Measurements from ENCODE around the gene CCDC12. TPM values are rescaled to one million over a fixed set of nuclear protein-coding genes. Genes with fewer than 3 reads are reported as not detected.

Gene CCDC12
- total and polyA plus RNA-seq, 2 of the 13 experiments (the other 11 are each of a cell fraction or from before 2014, with no cell fraction given): 30.1 to 49.5 TPM

- H3K27ac ChIP-seq (ENCODE audit: extremely low read length, insufficient read depth, low read length): no peak overlapping the region
- H4K20me1 ChIP-seq (ENCODE audit: insufficient read depth, low read length): no peaks in the 10 kb centered on the region
- POLR2A ChIA-PET: no interaction called here
- FAIRE-seq (no peak), DNase-seq (ENCODE audit: low spot score) (no peak), ATAC-seq (no peak)
- intact Hi-C loops (cut with micrococcal nuclease; ENCODE audit: unreplicated experiment) (loop anchor here (10.0 kb wide), 1 partner anchor 52 kb away; no protein-coding TSS in a partner anchor), in situ Hi-C loops (cut with HindIII; ENCODE audit: extremely low pct_ligation_motif_present, low pct_unique_long_range_greater_than_20kb) (no loop called here)
- no TSS peak for BruUV-seq (replicated peaks)
- no peaks in the 10 kb centered on the region for H3K9me3 ChIP-seq (ENCODE audit: low read length)
- WGBS (ENCODE audit: low lambda C conversion rate): 100% methylated on average over 3 of the region's 3 CpGs
- H2AFZ ChIP-seq (ENCODE audit: low read length): no peak overlapping the region
- no peak overlapping the region for H3K4me3 ChIP-seq (replicated peaks in 1 of 3; ENCODE audit: insufficient read depth in 1 of 3, low read depth in 2 of 3, low read length in 3 of 3)
- H3K79me2 ChIP-seq (ENCODE audit: insufficient read depth, low read length): no peaks in the 10 kb centered on the region
- H3K27me3 ChIP-seq (ENCODE audit: control insufficient read depth in 1 of 2, insufficient read depth in 2 of 2, low read length in 2 of 2): no peaks in the 10 kb centered on the region
- CTCF ChIA-PET (ENCODE audit: low intra/inter-chr PET ratio, low total read pairs): no interaction called here
- no peak overlapping the region for H3K9ac ChIP-seq (ENCODE audit: insufficient read depth, low read depth, low read length)
- no peak overlapping the region for H3K4me2 ChIP-seq (ENCODE audit: low read depth, low read length)
- H3K4me1 ChIP-seq (ENCODE audit: insufficient read depth, low read length): peaks cover 22% of the 10 kb centered on the region
- H3K36me3 ChIP-seq (replicated peaks in 1 of 2; ENCODE audit: control insufficient read depth in 1 of 2, insufficient read depth in 2 of 2, low read length in 2 of 2): peaks cover 12 to 26% of the 10 kb centered on the region in 2 experiments
- TF ChIP-seq ZNF30 (CRISPR knock-in tag; IDR thresholded peaks at IDR 0.05) (no peak), DDIT3 (CRISPR knock-in tag; IDR thresholded peaks at IDR 0.05) (no peak), ARID5B (CRISPR knock-in tag; IDR thresholded peaks at IDR 0.05) (no peak), ZSCAN5A (CRISPR knock-in tag; IDR thresholded peaks at IDR 0.05; ENCODE audit: borderline replicate concordance) (no peak), ZNF691 (CRISPR knock-in tag; IDR thresholded peaks at IDR 0.05; ENCODE audit: borderline replicate concordance, low read depth) (no peak), FOXK1 (CRISPR knock-in tag; IDR thresholded peaks at IDR 0.05; ENCODE audit: borderline replicate concordance, low read depth) (no peak), KMT2B (CRISPR knock-in tag; IDR thresholded peaks at IDR 0.05) (no peak), HMGXB4 (CRISPR knock-in tag; IDR thresholded peaks at IDR 0.05; ENCODE audit: borderline replicate concordance in 1 of 2, low read depth in 1 of 2) (no peak), NFE2 (CRISPR knock-in tag; IDR thresholded peaks at IDR 0.05) (no peak), PAWR (CRISPR knock-in tag; IDR thresholded peaks at IDR 0.05; ENCODE audit: borderline replicate concordance) (no peak), ETS1 (CRISPR knock-in tag; IDR thresholded peaks at IDR 0.05) (no peak), ARNT2 (CRISPR knock-in tag; IDR thresholded peaks at IDR 0.05; ENCODE audit: low read depth) (no peak)
Observed at GRCh38 chr3:47013231-47013630, 36.7 kb upstream of the CCDC12 start.
